Raji (cell line): ENCODE data around the gene GRID2.

Experiments used
- POLR2A ChIP-seq: IDR thresholded peaks from 2 replicates; pipeline ENCODE4 v1.6.1; 2011; ENCODE audit warnings: low read depth, low read length, control low read depth; ENCODE audit not compliant: insufficient read depth

GRID2 gene

GRCh38 chr4:92299152-92299551, 4.6 kb upstream of the GRID2 start:
- TF ChIP-seq POLR2A, result no peak

DNA sequence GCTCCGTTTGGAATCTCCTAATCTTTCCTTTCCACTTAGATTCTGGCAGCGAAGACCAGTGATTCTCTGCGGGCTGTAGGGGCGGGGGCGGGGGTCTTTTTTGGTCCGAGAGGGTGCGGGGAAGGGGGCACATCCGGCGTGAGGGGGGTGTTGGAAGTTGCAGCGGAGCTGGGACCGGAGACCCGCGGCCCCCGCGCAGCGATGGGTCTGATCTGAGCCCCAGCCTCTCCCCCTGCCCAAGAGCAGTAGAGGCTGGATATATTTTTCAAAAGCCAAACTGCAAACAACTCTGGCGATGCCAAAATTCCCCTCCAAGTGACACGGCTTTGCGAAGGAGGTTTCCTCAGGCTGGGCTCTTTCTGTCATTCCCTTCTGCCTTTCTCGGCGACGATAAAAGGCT, 355 bp downstream of the GRID2 start:
- no peak for TF ChIP-seq POLR2A

DNA sequence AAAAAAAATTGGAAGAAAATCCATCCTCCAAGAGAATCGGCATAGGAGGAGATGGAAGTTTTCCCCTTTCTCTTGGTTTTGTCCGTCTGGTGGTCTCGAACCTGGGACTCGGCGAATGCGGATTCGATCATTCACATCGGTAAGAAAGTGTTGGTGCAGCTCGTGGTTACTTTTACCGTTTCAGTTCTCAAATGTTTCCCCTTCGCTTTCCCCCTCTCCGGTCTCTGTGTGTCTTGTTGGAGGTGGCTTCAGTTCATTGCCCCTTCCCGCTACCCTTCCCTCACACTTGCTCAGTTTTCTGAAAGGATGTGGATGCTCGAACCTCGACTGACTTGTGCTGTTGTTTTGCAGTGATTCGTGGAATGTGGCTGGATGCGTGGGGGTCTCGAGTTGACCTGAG, 840 bp downstream of the GRID2 start:
- no peak for TF ChIP-seq POLR2A

DNA sequence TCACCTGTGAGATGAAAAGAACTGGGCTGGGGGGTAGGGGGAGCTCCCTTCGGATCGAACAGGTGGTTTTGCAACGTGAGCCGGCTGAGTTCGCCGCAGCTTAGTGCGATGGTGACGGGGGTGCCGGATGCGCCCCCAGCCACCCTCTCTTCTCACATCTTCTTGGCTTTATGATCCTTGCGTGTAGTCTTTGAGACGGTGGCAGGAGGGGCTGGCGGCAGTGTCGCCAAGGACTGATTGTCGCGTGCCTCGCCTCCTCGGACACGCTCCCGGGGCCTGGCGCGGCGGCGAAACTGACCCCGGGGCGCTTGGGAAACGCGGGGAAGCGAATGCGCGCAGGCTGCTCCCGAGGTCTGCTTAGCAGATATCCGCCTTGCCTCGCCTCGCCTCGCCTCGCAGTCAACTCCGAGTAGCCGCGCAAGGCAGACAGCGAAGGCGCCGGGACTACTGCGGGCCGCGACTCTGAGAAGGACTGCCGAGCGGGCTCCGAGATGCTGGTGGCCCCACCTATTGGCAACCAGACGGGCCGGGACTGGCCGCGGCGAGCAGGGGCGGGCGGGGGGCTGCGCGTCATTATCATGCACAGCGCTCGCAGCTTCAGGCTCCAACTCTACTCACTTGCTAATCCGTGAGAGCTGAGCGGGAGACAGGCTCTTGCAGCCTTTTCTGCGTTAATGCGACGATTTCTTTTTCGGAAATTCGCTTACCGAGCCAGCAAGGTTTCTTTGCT, 1.5 kb downstream of the GRID2 start:
- no peak for TF ChIP-seq POLR2A

- TF ChIP-seq POLR2A, result no peak
Observed at GRCh38 chr4:92305878-92306520, 2.2 kb downstream of the GRID2 start.

DNA sequence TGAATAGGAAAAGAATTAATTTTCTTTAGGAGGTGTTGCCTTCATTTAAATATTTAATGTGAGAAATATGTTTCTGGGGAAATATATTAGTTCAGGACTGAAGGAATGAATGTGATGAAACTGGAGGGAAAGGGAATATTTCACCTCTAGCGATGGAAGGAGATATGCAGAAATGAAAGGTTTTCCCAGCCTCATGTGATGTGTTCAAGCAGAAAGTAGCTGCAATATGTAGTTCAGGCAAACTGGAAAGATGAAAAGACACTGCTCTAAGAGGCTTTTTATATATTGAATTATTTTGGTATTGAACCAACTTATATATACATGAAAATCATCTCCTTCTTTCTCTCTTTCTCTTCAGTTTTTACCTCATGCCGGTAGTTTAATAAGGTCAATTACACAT, 3.4 kb downstream of the GRID2 start:
- TF ChIP-seq POLR2A, result no peak

GRCh38 chr4:92307866-92308265, 4.1 kb downstream of the GRID2 start:
- no peak for TF ChIP-seq POLR2A

GRCh38 chr4:92317047-92317446, 13.3 kb downstream of the GRID2 start:
- no peak for TF ChIP-seq POLR2A

DNA sequence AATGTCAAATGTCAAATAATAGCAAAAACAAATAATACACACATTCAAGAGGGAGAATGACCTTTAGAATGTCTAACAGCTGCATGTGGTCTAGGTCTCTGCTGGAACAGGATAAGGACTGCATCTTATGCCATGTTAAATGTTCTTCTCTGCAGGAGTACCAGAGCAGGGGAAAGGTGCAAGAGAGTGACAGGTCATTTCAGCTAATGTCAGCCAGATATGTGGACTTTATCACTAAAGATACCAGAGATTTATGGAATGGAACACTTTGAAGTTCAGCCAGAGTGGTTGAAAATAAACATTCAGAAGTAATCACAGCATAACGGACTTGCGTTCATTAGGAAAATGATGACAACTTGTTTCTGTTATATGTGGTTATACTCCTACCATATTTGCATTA, 24.3 kb downstream of the GRID2 start:
- TF ChIP-seq POLR2A, result no peak

DNA sequence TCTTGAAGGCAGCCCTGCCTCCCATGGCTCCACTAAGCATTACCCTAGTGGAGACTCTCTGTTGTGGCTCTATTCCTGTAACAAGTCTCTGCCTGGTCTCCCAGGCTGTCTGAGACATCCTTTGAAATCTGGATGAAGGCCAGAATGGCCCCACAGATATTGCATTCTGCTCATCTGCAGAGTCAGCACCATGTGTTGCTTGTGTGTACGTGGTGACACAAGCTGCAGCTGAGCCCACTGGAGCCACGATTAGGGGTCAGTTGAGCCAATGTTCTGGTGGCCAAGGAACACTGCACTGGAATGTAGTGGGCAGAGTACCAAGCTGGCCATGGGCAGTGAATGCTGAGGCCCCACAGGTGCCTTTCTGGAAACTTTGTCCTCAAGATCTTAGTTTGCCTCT, 29.2 kb downstream of the GRID2 start:
- TF ChIP-seq POLR2A, result no peak

GRCh38 chr4:92334716-92335350, 31.1 kb downstream of the GRID2 start:
- no peak for TF ChIP-seq POLR2A

GRCh38 chr4:92339676-92340075, 35.9 kb downstream of the GRID2 start:
- no peak for TF ChIP-seq POLR2A

- TF ChIP-seq POLR2A, result no peak
Observed at GRCh38 chr4:92344216-92344615, 40.5 kb downstream of the GRID2 start.

DNA sequence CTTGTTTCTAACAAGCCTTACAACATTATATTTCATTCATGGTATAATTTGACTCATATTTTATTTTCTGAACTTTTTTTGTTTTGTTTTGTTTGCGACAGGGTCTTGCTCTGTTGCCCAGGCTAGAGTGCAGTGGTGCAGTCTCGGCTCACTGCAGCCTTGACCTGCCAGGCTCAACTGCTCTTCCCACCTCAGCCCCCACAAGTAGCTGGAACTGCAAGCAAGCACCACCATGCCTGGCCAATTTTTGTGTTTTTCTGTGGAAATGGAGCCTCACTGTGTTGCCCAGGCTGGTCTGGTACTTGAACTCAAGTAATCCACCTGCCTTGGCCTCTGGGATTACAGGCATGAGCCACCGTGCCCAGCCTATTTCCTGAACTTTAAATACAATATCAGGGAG, 42.5 kb downstream of the GRID2 start:
- no peak for TF ChIP-seq POLR2A

GRCh38 chr4:92357966-92358365, 54.2 kb downstream of the GRID2 start:
- TF ChIP-seq POLR2A, result no peak

GRCh38 chr4:92359491-92359890, 55.7 kb downstream of the GRID2 start:
- no peak for TF ChIP-seq POLR2A
